IMR-90 (cell line): ENCODE data around the gene GRM8. TPM values are rescaled to one million over a fixed set of nuclear protein-coding genes. Genes with fewer than 3 reads are reported as not detected.

Experiments
- ATAC-seq: fragments of 200-7000 bp; cut with Tn5 transposase; 2 replicates; pipeline ENCODE4 v1.9.1; 2020; ENCODE audit warnings: low read depth, mild to moderate bottlenecking, moderate library complexity
- BruUV-seq: library from RNA; stranded (reverse); fragments of 400-500 nt; replicated peaks from 2 replicates; lab custom pipeline; 2021; lab: Mats Ljungman, UMichigan
- CTCF ChIA-PET: fragments of 300-600 bp; formaldehyde crosslinking; extraction: SDS; loops from one replicate; lab custom pipeline; 2021; ENCODE audit warnings: antibody characterized with exemption; lab: Yijun Ruan, JAX
- POLR2A ChIA-PET: fragments of 300-600 bp; sonication (Branson Sonifier 250); formaldehyde crosslinking; loops from one replicate; lab custom pipeline; 2022; ENCODE audit warnings: antibody characterized with exemption; ENCODE audit not compliant: unreplicated experiment; lab: Charles Lee
- DNase-seq: peaks from one replicate; pipeline ENCODE4 v3.0.0; 2013
- H2AFZ ChIP-seq: replicated peaks from 2 replicates; pipeline ENCODE3; 2013; ENCODE audit warnings: low read length, mild to moderate bottlenecking; ENCODE audit not compliant: poor library complexity
- H2AK5ac ChIP-seq: 2 replicates; pipeline ENCODE4 v1.6.1; 2013; ENCODE audit warnings: low read depth, low read length, inconsistent platforms
- H2AK9ac ChIP-seq: replicated peaks from 2 replicates; pipeline ENCODE3; 2013; ENCODE audit warnings: mild to moderate bottlenecking, low read depth, low read length, moderate library complexity; ENCODE audit not compliant: poor library complexity
- H2BK120ac ChIP-seq: 2 replicates; pipeline ENCODE4 v1.6.1; 2013; ENCODE audit warnings: low read depth, low read length, inconsistent platforms
- H2BK15ac ChIP-seq: 3 replicates; pipeline ENCODE4 v1.6.1; 2013; ENCODE audit warnings: low read depth, low read length, inconsistent platforms
- H2BK20ac ChIP-seq: 2 replicates; pipeline ENCODE4 v1.6.1; 2013; ENCODE audit warnings: low read depth, mild to moderate bottlenecking, inconsistent platforms, low read length, moderate library complexity
- H2BK5ac ChIP-seq: 2 replicates; pipeline ENCODE4 v1.6.1; 2013; ENCODE audit warnings: mild to moderate bottlenecking, low read depth, low read length, inconsistent platforms; ENCODE audit not compliant: poor library complexity, severe bottlenecking
- H3K14ac ChIP-seq: replicated peaks from 2 replicates; pipeline ENCODE4 v1.6.1; 2013; ENCODE audit warnings: low read depth, low read length, inconsistent platforms
- H3K18ac ChIP-seq: 2 replicates; pipeline ENCODE4 v1.6.1; 2013; ENCODE audit warnings: low read depth, low read length, control low read depth
- H3K23ac ChIP-seq: 2 replicates; pipeline ENCODE4 v1.6.1; 2013; ENCODE audit warnings: low read depth, low read length, inconsistent platforms
- H3K27ac ChIP-seq: 2 replicates; pipeline ENCODE4 v1.5.1; 2013; ENCODE audit warnings: mild to moderate bottlenecking, control low read depth, low read length; ENCODE audit not compliant: insufficient read depth
- H3K27me3 ChIP-seq: 2 replicates; pipeline ENCODE4 v1.6.1; 2013; ENCODE audit warnings: low read length; ENCODE audit not compliant: control insufficient read depth, insufficient read depth
- H3K36me3 ChIP-seq: 2 replicates; pipeline ENCODE4 v1.6.1; 2013; ENCODE audit warnings: low read length, mixed read lengths; ENCODE audit not compliant: control insufficient read depth, insufficient read depth
- H3K4ac ChIP-seq: 2 replicates; pipeline ENCODE4 v1.6.1; 2013; ENCODE audit warnings: low read depth, low read length, inconsistent platforms
- H3K4me1 ChIP-seq: 2 replicates; pipeline ENCODE4 v1.6.1; 2013; ENCODE audit warnings: low read length, mixed read lengths; ENCODE audit not compliant: control insufficient read depth, insufficient read depth
- H3K4me2 ChIP-seq: 2 replicates; pipeline ENCODE4 v1.6.1; 2013; ENCODE audit warnings: low read depth, mild to moderate bottlenecking, control low read depth, low read length, moderate library complexity
- H3K4me3 ChIP-seq: 2 replicates; pipeline ENCODE4 v1.5.1; 2013; ENCODE audit warnings: low read depth, mild to moderate bottlenecking, control low read depth, low read length, moderate library complexity; ENCODE audit not compliant: insufficient read depth
- H3K56ac ChIP-seq: 2 replicates; pipeline ENCODE4 v1.6.1; 2013; ENCODE audit warnings: low read length, inconsistent platforms; ENCODE audit not compliant: insufficient read depth; ENCODE audit errors: extremely low read depth
- H3K79me1 ChIP-seq, 2 experiments: 2 replicates each; pipeline ENCODE4 v1.6.1; 2013; ENCODE audit warnings: low read length in 2 of 2, inconsistent platforms in 1 of 2, low read depth in 1 of 2
- H3K9ac ChIP-seq: 2 replicates; pipeline ENCODE4 v1.6.1; 2013; ENCODE audit warnings: low read depth, low read length, control low read depth
- H3K9me1 ChIP-seq: 2 replicates; pipeline ENCODE4 v1.6.1; 2013; ENCODE audit warnings: low read length, inconsistent platforms; ENCODE audit not compliant: insufficient read depth
- H3K9me3 ChIP-seq: 2 replicates; pipeline ENCODE4 v1.6.1; 2013; ENCODE audit warnings: low read length; ENCODE audit not compliant: control insufficient read depth, insufficient read depth
- H4K20me1 ChIP-seq: 2 replicates; pipeline ENCODE4 v1.6.1; 2013; ENCODE audit warnings: low read length, inconsistent platforms; ENCODE audit not compliant: insufficient read depth
- H4K5ac ChIP-seq: 2 replicates; pipeline ENCODE4 v1.6.1; 2013; ENCODE audit warnings: mild to moderate bottlenecking, low read depth, low read length, control low read depth
- H4K8ac ChIP-seq, 2 experiments: 2 replicates each; pipeline ENCODE4 v1.6.1; 2013; ENCODE audit warnings: low read depth in 2 of 2, low read length in 2 of 2, control low read depth in 1 of 2, inconsistent platforms in 1 of 2
- H4K91ac ChIP-seq: 2 replicates; pipeline ENCODE4 v1.6.1; 2013; ENCODE audit warnings: low read depth, low read length, inconsistent platforms; ENCODE audit not compliant: insufficient read depth
- BHLHE40 ChIP-seq: fragments of 150-350 bp; IDR thresholded peaks from 2 replicates; pipeline ENCODE4 v1.6.1; 2016; ENCODE audit warnings: mild to moderate bottlenecking, low read depth, low read length
- CEBPB ChIP-seq: IDR thresholded peaks from 2 replicates; pipeline ENCODE4 v1.6.1; 2012; ENCODE audit warnings: low read depth, low read length, improper control_type of control experiment
- CHD1 ChIP-seq: IDR thresholded peaks from 2 replicates; pipeline ENCODE4 v1.6.1; 2012; ENCODE audit warnings: low read depth, low read length, improper control_type of control experiment
- CTCF ChIP-seq: conservative IDR thresholded peaks from 2 replicates; pipeline ENCODE4 v1.5.1; 2012; ENCODE audit warnings: mild to moderate bottlenecking, low read depth, low read length, improper control_type of control experiment
- FOS ChIP-seq: fragments of 150-350 bp; IDR thresholded peaks from 2 replicates; pipeline ENCODE4 v1.6.1; 2016; ENCODE audit warnings: low read depth, low read length
- MAFK ChIP-seq: IDR thresholded peaks from 2 replicates; pipeline ENCODE4 v1.6.1; 2012; ENCODE audit warnings: low read depth, low read length, improper control_type of control experiment
- MAZ ChIP-seq: IDR thresholded peaks from 2 replicates; pipeline ENCODE4 v1.6.1; 2012; ENCODE audit warnings: low read depth, mild to moderate bottlenecking, low read length, improper control_type of control experiment, moderate library complexity, borderline replicate concordance
- MXI1 ChIP-seq: IDR thresholded peaks from 2 replicates; pipeline ENCODE4 v1.6.1; 2012; ENCODE audit warnings: low read depth, mild to moderate bottlenecking, low read length, moderate library complexity, borderline replicate concordance
- NFE2L2 ChIP-seq: fragments of 150-350 bp; IDR thresholded peaks from 2 replicates; pipeline ENCODE4 v1.6.1; 2016; ENCODE audit warnings: low read depth, mild to moderate bottlenecking, low read length
- POLR2A ChIP-seq: IDR thresholded peaks from 2 replicates; pipeline ENCODE4 v1.6.1; 2012; ENCODE audit warnings: mild to moderate bottlenecking, low read depth, low read length
- RAD21 ChIP-seq: IDR thresholded peaks from 2 replicates; pipeline ENCODE4 v1.6.1; 2012; ENCODE audit warnings: low read length, improper control_type of control experiment
- RCOR1 ChIP-seq: IDR thresholded peaks from 2 replicates; pipeline ENCODE4 v1.6.1; 2012; ENCODE audit warnings: mild to moderate bottlenecking, low read length, improper control_type of control experiment; ENCODE audit not compliant: insufficient replicate concordance
- RFX5 ChIP-seq: IDR thresholded peaks from 2 replicates; pipeline ENCODE4 v1.8.0; 2012; ENCODE audit warnings: low read depth, mild to moderate bottlenecking, low read length, moderate library complexity
- SMC3 ChIP-seq: fragments of 150-350 bp; IDR thresholded peaks from 2 replicates; pipeline ENCODE4 v1.6.1; 2016; ENCODE audit warnings: low read depth, mild to moderate bottlenecking, antibody characterized with exemption, low read length, moderate library complexity
- WGBS, 2 experiments: methylation state at CpG; one replicate each; pipeline versions ENCODE4 v1.1.5 to v1.1.7; 2013; ENCODE audit warnings: missing lambda C conversion rate in 2 of 2; ENCODE audit not compliant: insufficient read length in 1 of 2; ENCODE audit errors: extremely low coverage in 2 of 2; 5-methylcytosine and 5-hydroxymethylcytosine counted together
- dilution Hi-C: fragments of 300-500 bp; cut with HindIII; formaldehyde crosslinking; loops from one replicate; pipeline ENCODE4 v1.14.3; 2018; ENCODE audit warnings: low sequenced_read_pairs; ENCODE audit not compliant: unreplicated experiment
- in situ Hi-C: fragments of 300-500 bp; cut with MboI; formaldehyde crosslinking; loops from 3 replicates; pipeline ENCODE4 v1.14.3; 2019; ENCODE audit warnings: low sequenced_read_pairs, inconsistent platforms, mixed read lengths
- intact Hi-C: fragments of 100-400 bp; cut with micrococcal nuclease; formaldehyde crosslinking; loops from 2 replicates; pipeline ENCODE4 v1.10.0; 2022
- polyA plus RNA-seq, 3 experiments: library from polyadenylated mRNA; depleted of rRNA; stranded (reverse); fragments of >200 nt; gene quantifications; 2 replicates each; pipeline ENCODE4 v1.2.3, GENCODE V29; 2012; ENCODE audit warnings: low replicate concordance in 1 of 3
- total RNA-seq: library from RNA; depleted of rRNA; stranded (reverse); fragments of >200 nt; gene quantifications from 2 replicates; pipeline ENCODE4 v1.2.3, GENCODE V29; 2012
- TF ChIP-seq, protein P1 (sequence below): fragments of 150-350 bp; IDR thresholded peaks from 2 replicates; pipeline ENCODE4 v1.6.1; 2017; ENCODE audit warnings: mild to moderate bottlenecking, antibody characterized with exemption, low read length, low read depth
- TF ChIP-seq, protein P2 (sequence below): fragments of 150-350 bp; IDR thresholded peaks from 2 replicates; pipeline ENCODE4 v1.6.1; 2016; ENCODE audit warnings: low read depth, mild to moderate bottlenecking, low read length, moderate library complexity, borderline replicate concordance

The GRM8 gene
- total and polyA plus RNA-seq, 2 of the 4 experiments (the other 2 are of a cell fraction) = not detected

DNA sequence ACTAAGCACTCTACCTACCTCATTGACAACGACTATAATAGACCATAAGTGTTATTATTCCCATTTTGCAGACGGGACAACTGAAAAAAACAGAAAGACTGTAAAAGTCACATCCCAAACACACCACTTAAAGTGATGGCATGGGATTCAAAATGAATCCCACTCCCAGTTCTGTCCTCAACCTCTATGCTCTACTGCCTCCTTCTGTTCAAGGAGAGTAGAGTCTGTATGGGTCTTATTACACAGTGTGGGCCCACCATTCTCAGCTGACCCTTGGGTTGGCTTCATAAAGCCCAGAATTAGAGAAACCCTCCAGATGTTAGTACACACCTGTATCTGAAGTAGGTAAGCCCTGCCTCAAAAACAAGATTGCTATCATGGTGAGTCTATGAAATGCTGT, 102.2 kb downstream of the GRM8 start:
- H4K20me1 ChIP-seq = no peaks in the 10 kb centered on the region
- no peak overlapping the region for H4K91ac ChIP-seq
- no peak for DNase-seq
- no peak overlapping the region for H2AK9ac ChIP-seq
- dilution Hi-C loops (no loop called here), intact Hi-C loops (no loop called here), in situ Hi-C loops (no loop called here)
- H2AFZ ChIP-seq = no peak overlapping the region
- H3K56ac ChIP-seq = no peak overlapping the region
- no peaks in the 10 kb centered on the region for H3K27me3 ChIP-seq
- CTCF ChIA-PET = no interaction called here
- no peak overlapping the region for H3K9ac ChIP-seq
- no peak for TF ChIP-seq POLR2A
- TF ChIP-seq MAZ = no peak
- TF ChIP-seq, protein P1, sequence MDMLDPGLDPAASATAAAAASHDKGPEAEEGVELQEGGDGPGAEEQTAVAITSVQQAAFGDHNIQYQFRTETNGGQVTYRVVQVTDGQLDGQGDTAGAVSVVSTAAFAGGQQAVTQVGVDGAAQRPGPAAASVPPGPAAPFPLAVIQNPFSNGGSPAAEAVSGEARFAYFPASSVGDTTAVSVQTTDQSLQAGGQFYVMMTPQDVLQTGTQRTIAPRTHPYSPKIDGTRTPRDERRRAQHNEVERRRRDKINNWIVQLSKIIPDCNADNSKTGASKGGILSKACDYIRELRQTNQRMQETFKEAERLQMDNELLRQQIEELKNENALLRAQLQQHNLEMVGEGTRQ = no peak
- TF ChIP-seq RFX5 = no peak
- TF ChIP-seq MAFK = no peak
- no peak for TF ChIP-seq RCOR1
- TF ChIP-seq BHLHE40 = no peak
- TF ChIP-seq, protein P2, sequence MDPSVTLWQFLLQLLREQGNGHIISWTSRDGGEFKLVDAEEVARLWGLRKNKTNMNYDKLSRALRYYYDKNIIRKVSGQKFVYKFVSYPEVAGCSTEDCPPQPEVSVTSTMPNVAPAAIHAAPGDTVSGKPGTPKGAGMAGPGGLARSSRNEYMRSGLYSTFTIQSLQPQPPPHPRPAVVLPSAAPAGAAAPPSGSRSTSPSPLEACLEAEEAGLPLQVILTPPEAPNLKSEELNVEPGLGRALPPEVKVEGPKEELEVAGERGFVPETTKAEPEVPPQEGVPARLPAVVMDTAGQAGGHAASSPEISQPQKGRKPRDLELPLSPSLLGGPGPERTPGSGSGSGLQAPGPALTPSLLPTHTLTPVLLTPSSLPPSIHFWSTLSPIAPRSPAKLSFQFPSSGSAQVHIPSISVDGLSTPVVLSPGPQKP = no peak
- TF ChIP-seq NFE2L2 = no peak
- TF ChIP-seq CTCF = no peak
- no peak for TF ChIP-seq RAD21
- TF ChIP-seq MXI1 = no peak
- TF ChIP-seq CEBPB = no peak
- no peak for TF ChIP-seq SMC3
- no peak for TF ChIP-seq FOS
- no peak for TF ChIP-seq CHD1
- H2BK120ac ChIP-seq = no peak overlapping the region
- H2BK15ac ChIP-seq = no peak overlapping the region
- H3K9me3 ChIP-seq = peaks cover 3% of the 10 kb centered on the region
- no peak overlapping the region for H3K14ac ChIP-seq
- H3K4me3 ChIP-seq = no peak overlapping the region
- no peak overlapping the region for H4K5ac ChIP-seq
- H3K4me2 ChIP-seq = no peak overlapping the region
- H3K79me1 ChIP-seq = no peaks in the 10 kb centered on the region
- no TSS peak for BruUV-seq
- no peaks in the 10 kb centered on the region for H3K9me1 ChIP-seq
- H2BK5ac ChIP-seq = no peak overlapping the region
- H3K18ac ChIP-seq = no peak overlapping the region
- H3K4ac ChIP-seq = no peak overlapping the region
- no peak overlapping the region for H3K23ac ChIP-seq
- H3K27ac ChIP-seq = no peak overlapping the region
- no peak overlapping the region for H2AK5ac ChIP-seq
- ATAC-seq = no peak
- WGBS, 2 experiments = no CpG with 5 or more reads among the region's 2 CpGs
- no peak overlapping the region for H2BK20ac ChIP-seq
- no peaks in the 10 kb centered on the region for H3K36me3 ChIP-seq
- no peaks in the 10 kb centered on the region for H3K4me1 ChIP-seq
- POLR2A ChIA-PET = no interaction called here
- H4K8ac ChIP-seq = no peak overlapping the region
